IPS-20b (cell line): ENCODE measurements around the gene UNC13D.
A peak's percentile ranks its signal among the peaks of the same experiment; 100 is the strongest.

Experiments used
- H3K27ac ChIP-seq: one replicate; pipeline ENCODE4 v1.5.1; 2013; ENCODE audit warnings: low read length
- H3K27me3 ChIP-seq: 2 replicates; pipeline ENCODE4 v1.6.1; 2013; ENCODE audit warnings: mild to moderate bottlenecking, low read length, inconsistent platforms; ENCODE audit not compliant: insufficient read depth
- H3K36me3 ChIP-seq: 2 replicates; pipeline ENCODE4 v1.6.1; 2013; ENCODE audit warnings: low read depth, mild to moderate bottlenecking, inconsistent platforms, low read length, moderate library complexity; ENCODE audit not compliant: insufficient read depth
- H3K4me1 ChIP-seq: 2 replicates; pipeline ENCODE4 v1.6.1; 2013; ENCODE audit warnings: mild to moderate bottlenecking, control low read depth, inconsistent platforms, low read length, moderate library complexity; ENCODE audit not compliant: insufficient read depth
- H3K4me3 ChIP-seq: 2 replicates; pipeline ENCODE4 v1.5.1; 2013; ENCODE audit warnings: mild to moderate bottlenecking, low read length, inconsistent platforms
- H3K9ac ChIP-seq: 2 replicates; pipeline ENCODE4 v1.6.1; 2013; ENCODE audit warnings: low read depth, mild to moderate bottlenecking, inconsistent platforms, low read length, moderate library complexity
- H3K9me3 ChIP-seq: 2 replicates; pipeline ENCODE4 v1.6.1; 2013; ENCODE audit warnings: mild to moderate bottlenecking, low read depth, low read length, inconsistent platforms; ENCODE audit not compliant: insufficient read depth

Gene UNC13D

DNA sequence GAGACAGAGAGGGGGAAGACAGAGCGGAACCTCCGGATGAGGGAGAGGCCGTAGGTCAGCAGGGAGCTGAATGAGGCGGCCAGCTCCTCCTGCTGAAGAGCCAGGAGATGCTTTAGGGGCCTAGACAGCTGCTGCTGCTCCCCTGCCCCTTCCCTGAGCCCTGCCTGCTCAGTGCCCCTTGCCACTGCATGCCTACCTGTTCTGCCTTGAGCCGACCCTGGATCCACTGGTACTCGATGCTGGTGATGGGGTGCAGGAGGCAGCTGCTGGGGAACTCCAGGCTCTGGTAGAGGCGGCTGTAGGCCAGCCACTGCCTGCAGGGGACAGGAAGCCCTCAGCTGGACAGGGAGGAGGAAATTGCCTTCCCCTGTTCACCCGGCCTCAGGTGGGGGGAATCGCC is 7.6 kb downstream of the UNC13D start:
- Histone ChIP-seq H3K9me3 (no peaks in the 10 kb centered on the region), H3K4me3 (no peak overlapping the region), H3K4me1 (peaks cover 14% of the 10 kb centered on the region; the same call in 1 of the 2 replicates), H3K27ac (no peak overlapping the region), H3K27me3 (no peaks in the 10 kb centered on the region), H3K9ac (no peak overlapping the region), H3K36me3 (no peaks in the 10 kb centered on the region)

DNA sequence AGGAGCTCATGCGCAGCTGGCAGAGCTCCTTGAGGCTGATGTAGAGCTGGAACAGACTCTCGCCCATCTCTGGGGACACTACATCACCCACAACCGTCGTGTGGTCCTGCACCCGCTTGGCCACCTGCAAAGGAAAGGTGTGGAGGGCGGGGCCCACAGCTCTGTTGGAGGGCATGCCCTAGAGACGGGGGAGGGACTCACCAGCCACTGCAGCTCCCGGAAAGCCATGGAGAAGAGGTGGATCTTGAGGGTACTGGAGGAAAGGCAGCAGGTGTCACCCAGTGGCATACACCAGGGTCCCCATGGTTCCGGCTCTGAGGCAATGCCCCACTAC is 8.6 kb downstream of the UNC13D start:
- Histone ChIP-seq H3K4me3 (no peak overlapping the region), H3K36me3 (no peaks in the 10 kb centered on the region), H3K9ac (no peak overlapping the region), H3K4me1 (peaks cover 20% of the 10 kb centered on the region; the same call in 1 of the 2 replicates), H3K9me3 (no peaks in the 10 kb centered on the region), H3K27me3 (no peaks in the 10 kb centered on the region), H3K27ac (no peak overlapping the region)

DNA sequence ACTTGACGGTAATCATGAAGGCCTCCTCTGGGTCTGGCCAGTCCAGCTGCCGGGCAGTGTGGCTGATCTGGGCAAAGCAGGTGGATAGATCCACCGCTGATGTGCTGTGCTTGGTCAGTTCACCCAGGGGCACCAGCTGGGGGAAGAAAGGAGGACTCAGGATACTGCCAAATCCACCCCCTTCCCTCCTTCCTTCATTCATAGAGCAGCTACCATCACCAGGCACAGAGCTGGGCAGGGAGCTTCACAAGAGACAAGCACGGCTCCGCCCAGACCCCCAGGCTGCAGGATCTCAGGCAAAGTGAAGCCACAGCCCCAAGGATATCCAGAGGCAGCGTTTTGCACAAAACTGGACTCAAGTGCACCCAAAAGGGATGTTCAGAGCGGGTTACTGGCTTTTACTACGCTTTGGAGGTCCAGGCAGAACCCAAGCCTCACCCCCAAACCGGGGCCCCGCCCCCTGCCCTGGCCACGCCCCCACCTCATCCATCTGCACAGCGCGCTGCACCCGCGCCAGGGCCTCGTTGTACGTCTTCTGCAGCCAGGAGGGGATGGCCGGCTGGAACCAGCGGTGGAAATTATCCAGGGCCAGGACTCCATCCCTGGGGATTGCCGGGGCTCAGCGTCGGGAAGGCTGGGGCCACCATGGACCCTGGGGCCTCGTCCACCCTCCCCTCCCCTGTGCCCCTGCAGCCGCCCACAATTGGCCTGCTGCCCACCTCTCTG is 9.1 kb downstream of the UNC13D start:
- no peaks in the 10 kb centered on the region for H3K36me3 ChIP-seq
- H3K9ac ChIP-seq, result no peak overlapping the region
- H3K4me1 ChIP-seq, result peaks cover 24% of the 10 kb centered on the region; the same call in 1 of the 2 replicates
- H3K9me3 ChIP-seq, result no peaks in the 10 kb centered on the region
- no peak overlapping the region for H3K27ac ChIP-seq
- no peak overlapping the region for H3K4me3 ChIP-seq
- no peaks in the 10 kb centered on the region for H3K27me3 ChIP-seq

DNA sequence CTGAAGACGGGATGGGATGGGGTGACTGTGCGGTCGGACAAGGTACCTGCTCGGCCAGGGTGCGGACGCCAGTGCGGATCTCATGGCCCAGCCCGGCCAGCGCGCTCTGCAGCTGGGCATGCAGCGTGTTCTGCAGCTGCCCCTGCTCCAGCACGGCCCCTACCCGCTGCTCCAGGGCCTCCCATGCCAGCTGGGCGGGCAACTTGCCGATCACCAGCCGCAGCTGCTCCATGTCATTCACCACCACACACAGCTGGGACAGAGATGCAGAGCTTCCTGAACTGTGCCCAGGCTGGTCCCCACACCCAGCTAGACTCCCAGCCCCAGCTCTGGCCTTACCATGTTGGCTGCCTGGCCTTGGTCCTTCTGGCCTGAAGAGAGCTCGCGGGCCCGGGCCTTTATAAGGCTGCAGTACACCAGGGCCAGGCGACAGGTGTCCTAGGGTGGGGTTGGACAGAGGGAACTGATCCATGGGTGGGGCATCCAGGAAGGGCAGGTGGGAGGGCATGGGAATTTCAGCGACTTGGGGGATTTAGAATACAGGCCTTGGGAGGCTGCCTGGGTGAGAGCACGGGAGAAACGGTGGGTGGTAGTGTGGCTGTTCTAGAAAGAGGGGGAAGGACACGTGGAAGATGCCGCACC is 9.8 kb downstream of the UNC13D start:
- Histone ChIP-seq H3K27ac (no peak overlapping the region), H3K36me3 (no peaks in the 10 kb centered on the region), H3K9ac (no peak overlapping the region), H3K9me3 (no peaks in the 10 kb centered on the region), H3K4me1 (peaks cover 24% of the 10 kb centered on the region; the same call in 1 of the 2 replicates), H3K4me3 (no peak overlapping the region), H3K27me3 (no peaks in the 10 kb centered on the region)

DNA sequence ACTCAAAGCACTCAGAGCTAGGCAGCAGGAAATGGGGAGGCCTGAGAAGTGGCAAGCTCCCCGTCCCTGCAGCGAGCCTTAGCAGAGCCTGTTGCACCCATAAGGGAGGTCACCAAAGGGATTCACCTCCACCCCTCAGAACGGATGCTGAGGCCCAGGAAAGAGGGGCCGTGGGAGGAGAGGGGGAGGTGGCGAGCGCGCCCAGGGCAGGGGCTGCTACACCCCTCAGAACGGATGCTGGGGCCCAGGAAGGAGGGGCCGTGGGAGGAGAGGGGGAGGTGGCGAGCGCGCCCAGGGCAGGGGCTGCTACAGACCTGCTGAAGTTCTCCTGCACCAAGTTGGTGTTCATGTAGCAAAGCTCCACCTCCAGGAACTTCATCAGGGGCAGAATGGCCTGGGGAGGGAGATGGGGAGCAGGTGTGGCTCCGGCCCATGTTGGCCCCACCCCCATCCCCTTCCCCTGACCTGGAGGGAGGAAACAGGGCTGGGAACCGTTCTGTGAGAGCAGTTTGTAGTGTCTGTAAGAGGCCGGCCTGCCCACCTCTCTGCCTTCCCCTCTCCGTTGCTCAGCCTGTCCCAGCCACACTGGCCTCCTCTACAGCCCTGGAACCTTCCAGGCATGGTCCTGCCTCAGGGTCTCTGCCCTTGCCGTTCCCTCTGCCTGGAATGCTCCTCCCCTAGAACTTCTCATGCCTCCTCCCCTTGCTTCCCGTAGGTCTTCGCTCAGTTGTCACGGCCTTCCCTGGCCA is 11.4 kb downstream of the UNC13D start:
- H3K27ac ChIP-seq, result peak overlapping the region; percentile 70

DNA sequence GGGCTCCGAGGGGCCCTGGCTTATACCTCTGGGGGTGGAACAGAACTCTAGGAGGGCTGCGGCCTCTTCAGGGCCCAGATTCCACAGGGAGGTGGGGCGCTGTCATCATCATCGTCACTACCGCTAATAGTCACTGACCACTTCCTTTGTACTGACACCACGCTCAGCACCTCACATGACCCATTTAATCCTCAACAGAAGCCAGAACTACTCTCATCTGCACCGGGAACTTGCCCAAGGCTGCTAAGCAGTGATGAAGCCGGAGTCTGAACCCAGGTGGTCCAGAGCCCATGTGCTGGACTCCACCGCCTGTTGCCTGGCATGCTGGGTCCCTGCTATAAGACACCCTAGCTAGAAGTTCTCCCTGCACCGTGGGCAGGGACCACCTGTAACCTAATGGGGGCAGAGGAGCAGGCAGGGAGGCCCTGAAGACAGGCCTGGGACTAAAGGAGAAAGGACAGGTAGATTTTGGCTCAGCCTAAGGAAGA is 12.0 kb downstream of the UNC13D start:
- Histone ChIP-seq H3K27ac (peak overlapping the region; percentile 70), H3K36me3 (no peaks in the 10 kb centered on the region), H3K4me1 (peaks cover 28% of the 10 kb centered on the region; the same call in 1 of the 2 replicates), H3K9ac (peak overlapping the region; percentile 66; the same call in 1 of the 2 replicates), H3K4me3 (peak overlapping the region; percentile 60; the same call in 1 of the 2 replicates), H3K9me3 (no peaks in the 10 kb centered on the region), H3K27me3 (no peaks in the 10 kb centered on the region)

More for the DNA sequence above, 11.4 kb downstream of the UNC13D start:
- H3K36me3 ChIP-seq, result no peaks in the 10 kb centered on the region
- H3K9me3 ChIP-seq, result no peaks in the 10 kb centered on the region
- peaks cover 28% of the 10 kb centered on the region; the same call in 1 of the 2 replicates for H3K4me1 ChIP-seq
- H3K9ac ChIP-seq, result peak overlapping the region; percentile 66
- H3K4me3 ChIP-seq, result peak overlapping the region; percentile 60; the same call in 1 of the 2 replicates
- no peaks in the 10 kb centered on the region for H3K27me3 ChIP-seq

DNA sequence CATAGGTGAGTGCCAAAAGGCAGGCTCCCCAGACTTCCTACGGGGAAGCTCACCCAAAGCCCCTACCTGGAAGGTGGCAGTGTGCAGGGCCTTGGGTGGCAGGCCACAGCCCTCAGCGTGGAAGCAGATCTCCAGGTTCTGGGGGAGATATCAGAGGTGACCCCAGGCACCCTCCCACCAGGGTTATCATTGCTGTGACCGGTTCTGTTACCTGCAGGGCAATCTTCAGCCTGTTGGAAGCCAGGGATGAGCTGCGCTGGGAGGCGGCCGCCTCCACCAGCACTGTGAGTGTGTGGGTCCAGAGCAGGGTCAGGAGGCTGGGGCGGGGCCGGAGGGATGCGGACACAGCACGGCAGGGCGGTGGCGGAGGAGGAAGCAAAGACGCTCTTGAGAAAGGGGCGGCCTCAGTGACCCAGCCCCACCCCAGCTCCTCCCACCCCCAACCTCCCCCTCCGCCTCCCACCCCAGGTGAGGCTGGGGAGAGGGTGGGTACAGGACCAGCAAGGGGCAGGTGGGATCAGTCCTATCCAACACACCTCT is 13.1 kb downstream of the UNC13D start:
- Histone ChIP-seq H3K4me3 (peak overlapping the region; percentile 42; the same call in 1 of the 2 replicates), H3K27me3 (no peaks in the 10 kb centered on the region), H3K36me3 (no peaks in the 10 kb centered on the region), H3K27ac (no peak overlapping the region), H3K9me3 (no peaks in the 10 kb centered on the region), H3K9ac (peak overlapping the region; percentile 23; the same call in 1 of the 2 replicates), H3K4me1 (peaks cover 28% of the 10 kb centered on the region; the same call in 1 of the 2 replicates)

DNA sequence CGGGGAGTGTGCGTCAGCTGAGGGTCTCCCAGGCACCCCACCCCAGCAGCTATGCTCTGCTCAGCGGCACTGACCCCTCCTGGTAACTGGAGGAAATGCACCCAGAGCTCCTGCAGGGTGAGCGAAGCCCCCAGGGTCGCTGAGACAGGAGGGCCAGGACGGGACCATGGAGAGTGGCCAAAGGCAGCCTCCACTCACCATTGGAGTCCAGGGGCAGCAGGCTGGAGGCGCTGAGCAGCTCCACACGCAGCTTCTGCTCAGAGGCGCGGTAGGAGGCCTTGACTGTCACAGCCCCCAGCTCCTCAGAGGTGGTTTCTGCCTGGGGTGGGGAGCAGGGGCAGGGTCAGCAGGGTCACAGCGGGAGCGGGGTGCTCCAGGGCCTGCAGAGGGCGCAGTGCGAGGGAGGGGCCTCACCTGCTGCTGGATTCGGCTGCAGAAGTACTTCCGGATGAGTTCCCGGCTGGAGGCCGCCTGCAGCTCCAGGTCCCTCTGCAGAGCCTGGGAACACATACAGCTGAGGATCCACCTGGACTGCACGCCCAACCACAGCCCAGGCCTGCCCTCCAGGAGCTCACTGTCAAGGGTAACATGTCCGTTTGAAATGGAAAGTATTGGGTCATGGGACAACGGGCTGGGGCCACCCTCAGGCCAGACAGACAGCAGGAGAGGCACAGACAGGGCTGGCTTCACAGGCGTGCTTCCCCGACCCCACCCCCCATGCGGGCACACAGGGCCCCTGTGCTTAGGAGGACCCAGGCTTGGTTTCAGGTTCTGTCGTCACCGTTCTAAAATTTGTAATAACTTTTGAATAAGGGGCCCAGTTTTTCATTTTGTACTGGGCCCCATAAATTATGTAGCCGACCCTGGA is 13.8 kb downstream of the UNC13D start:
- peak overlapping the region; percentile 42; the same call in 1 of the 2 replicates for H3K4me3 ChIP-seq
- H3K27ac ChIP-seq, result no peak overlapping the region
- H3K36me3 ChIP-seq, result no peaks in the 10 kb centered on the region
- peaks cover 28% of the 10 kb centered on the region; the same call in 1 of the 2 replicates for H3K4me1 ChIP-seq
- H3K9ac ChIP-seq, result peak overlapping the region; percentile 23; the same call in 1 of the 2 replicates
- no peaks in the 10 kb centered on the region for H3K27me3 ChIP-seq
- no peaks in the 10 kb centered on the region for H3K9me3 ChIP-seq

DNA sequence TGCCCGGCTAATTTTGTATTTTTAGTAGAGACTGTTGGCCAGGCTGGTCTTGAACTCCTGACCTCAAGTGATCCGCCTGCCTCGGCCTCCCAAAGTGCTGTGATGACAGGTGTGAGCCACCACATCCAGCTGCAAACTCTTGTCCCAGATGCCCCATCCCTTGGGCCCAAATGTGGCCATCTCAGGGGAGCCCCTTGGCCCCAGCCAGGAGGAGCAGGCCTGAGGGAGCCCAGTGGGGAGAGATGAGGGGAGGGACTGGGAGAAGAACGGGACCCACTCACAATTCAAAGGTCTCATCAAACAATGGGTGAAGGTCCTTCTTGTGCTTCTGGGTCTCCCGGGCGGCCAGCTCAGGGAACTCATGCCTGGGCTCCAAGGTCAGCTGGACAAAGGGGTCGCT is 14.5 kb downstream of the UNC13D start:
- H3K36me3 ChIP-seq, result peaks cover 1% of the 10 kb centered on the region; the same call in 1 of the 2 replicates
- no peak overlapping the region for H3K27ac ChIP-seq
- peaks cover 28% of the 10 kb centered on the region; the same call in 1 of the 2 replicates for H3K4me1 ChIP-seq
- H3K27me3 ChIP-seq, result no peaks in the 10 kb centered on the region
- no peaks in the 10 kb centered on the region for H3K9me3 ChIP-seq
- no peak overlapping the region for H3K9ac ChIP-seq
- H3K4me3 ChIP-seq, result no peak overlapping the region

DNA sequence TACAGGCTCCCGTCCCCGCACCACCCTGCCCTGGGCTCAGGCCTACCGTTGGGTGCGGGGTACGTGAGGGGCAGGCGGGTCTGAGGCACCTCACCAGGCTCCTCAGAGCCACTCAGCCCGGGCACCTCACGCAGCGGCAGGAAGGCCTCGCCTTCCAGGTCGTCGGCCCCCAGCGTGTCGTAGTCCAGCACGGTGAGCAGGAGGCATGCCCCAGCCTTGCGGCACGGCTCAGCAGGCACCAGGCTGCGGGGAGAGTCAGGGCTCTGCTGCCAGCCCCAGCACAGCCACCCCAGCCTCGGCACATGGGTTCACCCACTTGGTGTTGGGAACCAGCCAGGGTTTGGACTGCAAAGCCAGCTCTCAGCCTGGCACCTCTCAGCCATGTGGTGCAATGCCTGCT is 15.5 kb downstream of the UNC13D start:
- H3K36me3 ChIP-seq, result peaks cover 10% of the 10 kb centered on the region; the same call in 1 of the 2 replicates
- peaks cover 28% of the 10 kb centered on the region; the same call in 1 of the 2 replicates for H3K4me1 ChIP-seq
- no peak overlapping the region for H3K27ac ChIP-seq
- H3K9ac ChIP-seq, result no peak overlapping the region
- H3K4me3 ChIP-seq, result no peak overlapping the region
- H3K9me3 ChIP-seq, result no peaks in the 10 kb centered on the region
- no peaks in the 10 kb centered on the region for H3K27me3 ChIP-seq
